ENCODE data around the gene LAMA2.

GRCh38 chr6:128930321-128930720 lies 47.4 kb downstream of the LAMA2 start:
- TF ChIP-seq CTCF (conservative IDR thresholded peaks at IDR 0.05; ENCODE audit: low read depth in 2 of 2) (no peak), EZH2 (IDR thresholded peaks at IDR 0.05; ENCODE audit: low read depth, unreplicated experiment) (no peak), POLR2AphosphoS5 (IDR thresholded peaks at IDR 0.05; ENCODE audit: low read depth) (no peak), EZH2phosphoT487 (IDR thresholded peaks at IDR 0.05; ENCODE audit: unreplicated experiment) (no peak), JUNB (IDR thresholded peaks at IDR 0.05; ENCODE audit: unreplicated experiment) (no peak), CREB1 (CRISPR knock-in tag; IDR thresholded peaks at IDR 0.05; ENCODE audit: low read depth) (no peak), REST (IDR thresholded peaks at IDR 0.05; ENCODE audit: unreplicated experiment) (no peak), ZNF114 (CRISPR knock-in tag; IDR thresholded peaks at IDR 0.05) (no peak), ETS1 (IDR thresholded peaks at IDR 0.05) (no peak), NANOG (IDR thresholded peaks at IDR 0.05; ENCODE audit: borderline replicate concordance) (no peak), STAT1 (IDR thresholded peaks at IDR 0.05; ENCODE audit: unreplicated experiment) (no peak), ZNF462 (CRISPR knock-in tag; IDR thresholded peaks at IDR 0.05) (no peak), ZNF331 (CRISPR knock-in tag; IDR thresholded peaks at IDR 0.05; ENCODE audit: low read depth) (no peak)
